Epithelial cell of proximal tubule (primary cell): ENCODE measurements around the gene ITGB1BP1. TPM values are rescaled to one million over a fixed set of nuclear protein-coding genes. Genes with fewer than 3 reads are reported as not detected.

Source experiments
- DNase-seq: peaks from one replicate; pipeline ENCODE4 v3.0.0-alpha.2; 2011; ENCODE audit warnings: low read depth
- H3K4me3 ChIP-seq: 2 replicates; pipeline ENCODE4 v1.5.1; 2011; ENCODE audit warnings: low read depth, mild to moderate bottlenecking, low read length
- total RNA-seq: library from RNA; depleted of rRNA; stranded (reverse); fragments of >200 nt; gene quantifications from 2 replicates; pipeline ENCODE4 v1.2.3, GENCODE V29; 2015
- TF ChIP-seq, protein P1 (sequence below): conservative IDR thresholded peaks from 2 replicates; pipeline ENCODE4 v1.5.1; 2012; ENCODE audit warnings: low read depth, mild to moderate bottlenecking, low read length

Gene ITGB1BP1
- total RNA-seq, 1 donor from 2014 or later: 62.6 TPM

DNA sequence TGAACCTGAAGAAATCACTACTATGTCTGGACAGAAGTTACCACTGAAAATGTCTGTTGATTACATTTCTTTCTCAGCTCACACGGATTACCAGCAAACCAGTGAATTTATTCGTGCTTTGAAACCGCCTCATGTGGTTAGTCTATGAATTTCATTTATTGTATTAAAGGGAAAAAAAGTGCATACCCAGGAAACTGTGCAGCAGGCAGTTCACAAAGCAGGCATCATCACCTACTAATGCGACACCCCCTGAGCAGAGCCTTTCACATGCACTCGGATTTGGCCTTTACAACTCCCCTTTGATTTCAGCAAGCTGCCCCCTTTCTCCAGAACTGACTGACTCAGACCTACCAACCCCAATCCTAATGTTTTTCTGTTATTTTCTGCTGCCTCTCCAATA is 20.2 kb upstream of the ITGB1BP1 start:
- TF ChIP-seq, protein P1, sequence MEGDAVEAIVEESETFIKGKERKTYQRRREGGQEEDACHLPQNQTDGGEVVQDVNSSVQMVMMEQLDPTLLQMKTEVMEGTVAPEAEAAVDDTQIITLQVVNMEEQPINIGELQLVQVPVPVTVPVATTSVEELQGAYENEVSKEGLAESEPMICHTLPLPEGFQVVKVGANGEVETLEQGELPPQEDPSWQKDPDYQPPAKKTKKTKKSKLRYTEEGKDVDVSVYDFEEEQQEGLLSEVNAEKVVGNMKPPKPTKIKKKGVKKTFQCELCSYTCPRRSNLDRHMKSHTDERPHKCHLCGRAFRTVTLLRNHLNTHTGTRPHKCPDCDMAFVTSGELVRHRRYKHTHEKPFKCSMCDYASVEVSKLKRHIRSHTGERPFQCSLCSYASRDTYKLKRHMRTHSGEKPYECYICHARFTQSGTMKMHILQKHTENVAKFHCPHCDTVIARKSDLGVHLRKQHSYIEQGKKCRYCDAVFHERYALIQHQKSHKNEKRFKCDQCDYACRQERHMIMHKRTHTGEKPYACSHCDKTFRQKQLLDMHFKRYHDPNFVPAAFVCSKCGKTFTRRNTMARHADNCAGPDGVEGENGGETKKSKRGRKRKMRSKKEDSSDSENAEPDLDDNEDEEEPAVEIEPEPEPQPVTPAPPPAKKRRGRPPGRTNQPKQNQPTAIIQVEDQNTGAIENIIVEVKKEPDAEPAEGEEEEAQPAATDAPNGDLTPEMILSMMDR: no peak
- no peak for DNase-seq

DNA sequence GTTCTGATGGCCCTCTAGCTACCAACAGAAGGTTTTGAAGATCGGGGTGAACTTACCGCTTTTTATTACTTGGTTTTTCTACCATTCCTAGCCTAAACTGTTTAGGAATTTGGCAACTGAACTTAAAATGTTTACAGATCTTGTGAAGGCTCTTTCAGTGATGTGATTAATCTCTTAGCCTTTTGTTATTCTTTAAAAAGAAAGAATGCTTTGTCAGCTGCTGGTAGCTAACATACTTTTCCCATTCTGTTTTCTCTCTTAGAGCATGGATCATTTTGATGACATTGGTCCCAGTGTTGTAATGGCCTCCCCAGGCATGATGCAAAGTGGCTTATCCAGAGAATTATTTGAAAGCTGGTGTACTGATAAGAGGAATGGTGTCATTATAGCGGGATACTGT is 18.2 kb upstream of the ITGB1BP1 start:
- no peak overlapping the region for H3K4me3 ChIP-seq
- DNase-seq: no peak
- TF ChIP-seq, protein P1: no peak

More for the DNA sequence above, 20.2 kb upstream of the ITGB1BP1 start:
- H3K4me3 ChIP-seq: no peak overlapping the region

DNA sequence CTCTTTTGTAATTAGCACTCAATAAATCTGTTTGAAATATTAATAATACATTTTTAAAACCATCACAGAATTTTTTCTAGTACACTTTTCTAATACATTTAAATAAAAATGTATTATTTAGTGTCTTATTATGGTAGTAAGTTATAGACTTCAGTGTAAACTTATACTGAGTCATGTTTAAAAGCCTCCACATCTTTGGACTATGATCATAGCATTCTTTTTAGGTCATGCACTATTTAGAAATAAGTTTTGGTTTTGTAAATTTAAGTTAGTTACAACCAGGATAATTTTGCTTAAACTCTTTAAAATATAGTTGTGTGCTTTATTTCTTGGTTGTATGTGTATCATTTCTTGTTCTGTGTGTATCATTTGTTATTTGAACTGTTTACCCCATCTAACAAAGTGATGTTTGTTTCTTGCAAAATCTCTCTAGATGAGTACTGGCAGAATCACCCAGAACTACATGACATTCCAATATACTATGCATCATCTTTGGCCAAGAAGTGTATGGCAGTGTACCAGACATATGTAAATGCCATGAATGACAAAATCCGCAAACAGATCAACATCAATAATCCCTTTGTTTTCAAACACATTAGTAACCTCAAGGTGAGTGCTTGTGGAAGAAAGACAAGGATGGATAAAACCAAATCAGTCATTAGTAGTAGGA is 16.9 kb upstream of the ITGB1BP1 start:
- DNase-seq: no peak

DNA sequence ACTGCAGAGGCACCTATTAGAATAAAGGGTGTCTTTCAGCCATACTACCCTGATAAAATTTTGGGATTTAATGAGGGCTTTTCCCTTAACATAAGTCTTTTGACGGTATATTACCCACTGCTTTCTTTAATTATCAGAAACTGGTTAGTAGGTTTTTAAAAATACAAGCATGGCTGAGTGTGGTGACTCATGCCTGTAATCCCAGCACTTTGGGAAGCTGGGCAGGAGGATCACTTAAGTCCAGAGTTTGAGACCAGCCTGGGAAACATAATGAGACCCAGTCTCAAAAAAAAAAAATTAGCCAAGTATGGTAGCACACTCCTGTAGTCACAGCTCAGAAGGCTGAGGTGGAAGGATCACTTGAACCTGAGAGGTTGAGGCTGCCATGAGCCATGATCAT is 16.2 kb upstream of the ITGB1BP1 start:
- DNase-seq: no peak
- TF ChIP-seq, protein P1: no peak
- no peak overlapping the region for H3K4me3 ChIP-seq

More for the DNA sequence above, 16.9 kb upstream of the ITGB1BP1 start:
- TF ChIP-seq, protein P1: no peak
- no peak overlapping the region for H3K4me3 ChIP-seq

DNA sequence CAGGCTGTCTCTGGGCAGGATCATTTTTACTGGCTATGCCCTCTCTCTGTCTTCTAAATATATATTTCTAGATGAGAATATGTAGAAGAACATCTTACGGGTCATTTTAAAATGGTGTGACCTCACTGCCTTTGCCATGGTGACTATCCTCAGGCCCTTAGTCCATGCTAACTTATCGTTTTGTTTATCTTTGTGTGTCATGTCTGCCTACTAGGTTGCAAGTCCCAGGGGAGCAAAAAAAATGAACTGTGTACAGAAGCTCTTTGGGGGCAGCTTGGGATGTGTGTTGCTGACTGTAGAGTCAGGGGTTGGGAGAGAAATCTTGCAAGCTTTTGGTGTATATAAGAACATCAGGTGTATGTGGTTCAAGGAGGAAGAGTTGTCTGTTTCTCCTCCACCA is 11.2 kb upstream of the ITGB1BP1 start:
- no peak for DNase-seq
- TF ChIP-seq, protein P1: no peak
- H3K4me3 ChIP-seq: no peak overlapping the region

DNA sequence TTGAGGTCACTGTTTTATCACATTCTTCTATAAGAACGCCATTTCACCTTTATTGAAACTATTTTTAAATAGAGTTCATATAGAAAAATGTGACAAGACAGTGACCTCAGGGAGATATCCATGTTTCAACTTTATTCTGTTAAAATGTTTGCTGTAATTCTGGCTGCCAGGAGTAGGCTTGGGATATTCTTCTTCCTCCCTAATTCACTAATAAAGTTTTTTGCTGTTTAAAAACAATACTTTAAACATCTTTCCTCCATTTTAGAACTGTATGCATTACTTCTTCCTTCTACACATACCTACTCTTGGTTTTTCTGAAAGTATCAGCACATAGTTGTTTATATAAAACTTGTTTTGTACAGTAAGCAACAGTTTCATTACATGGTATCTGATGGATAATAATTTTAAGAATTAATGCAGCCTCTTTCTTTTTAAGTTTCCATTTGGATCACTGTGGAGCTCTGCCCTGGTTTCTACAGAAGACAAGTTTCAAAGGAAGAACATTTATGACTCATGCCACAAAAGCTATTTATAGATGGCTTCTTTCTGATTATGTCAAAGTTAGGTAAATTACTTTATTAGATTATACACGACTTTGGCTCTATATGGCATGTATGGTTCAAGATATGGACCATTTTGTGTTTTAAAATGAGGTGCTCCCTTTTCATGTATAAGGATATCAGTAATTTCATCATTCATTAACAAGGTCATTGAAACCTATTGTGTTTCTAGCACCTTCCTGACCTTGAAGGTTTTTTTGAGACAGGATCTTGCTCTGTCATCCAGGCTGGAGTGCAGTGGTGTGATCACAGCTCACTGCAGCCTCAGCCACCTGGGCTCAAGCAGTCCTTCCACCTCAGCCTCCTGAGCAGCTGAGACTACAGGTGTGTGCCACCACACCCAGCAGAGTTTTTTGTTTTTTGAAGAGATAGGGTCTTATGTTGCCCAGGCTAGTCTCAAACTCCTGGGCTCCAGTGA is 7.3 kb upstream of the ITGB1BP1 start:
- DNase-seq: no peak
- TF ChIP-seq, protein P1: no peak
- no peak overlapping the region for H3K4me3 ChIP-seq
